Hippocampal formation (tissue), 2 donors: ENCODE measurements around the gene CCDC192.
"Not testable (repeated sequence)": the region's sequence is repeated elsewhere in the genome, so short reads cannot be mapped to it uniquely, and the experiment has no call there.

Experiments used
- DNase-seq, 2 donors: peaks; one replicate each; lab custom pipeline; 2025; lab: John Stamatoyannopoulos, UW

The CCDC192 gene

DNA sequence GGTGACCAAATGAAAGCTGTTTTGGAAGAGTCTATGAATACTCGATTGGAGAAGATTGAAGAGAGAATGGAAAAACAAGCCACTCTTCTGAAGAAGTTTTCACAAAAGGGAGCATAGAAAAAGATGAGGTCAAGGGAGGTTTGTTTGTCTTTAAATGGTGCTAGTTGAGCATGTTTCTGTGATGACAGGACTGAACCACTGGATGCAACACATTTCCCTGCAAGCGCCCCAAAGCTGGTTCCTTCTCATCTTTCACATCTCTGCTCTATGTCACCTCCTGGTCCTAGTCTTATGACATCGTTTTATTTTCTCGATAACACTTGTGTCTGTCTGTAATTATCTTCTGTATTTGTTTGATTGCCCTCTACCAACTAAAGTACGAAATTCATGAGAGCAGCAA, 3.8 kb upstream of the CCDC192 start:
- no peak for DNase-seq

DNA sequence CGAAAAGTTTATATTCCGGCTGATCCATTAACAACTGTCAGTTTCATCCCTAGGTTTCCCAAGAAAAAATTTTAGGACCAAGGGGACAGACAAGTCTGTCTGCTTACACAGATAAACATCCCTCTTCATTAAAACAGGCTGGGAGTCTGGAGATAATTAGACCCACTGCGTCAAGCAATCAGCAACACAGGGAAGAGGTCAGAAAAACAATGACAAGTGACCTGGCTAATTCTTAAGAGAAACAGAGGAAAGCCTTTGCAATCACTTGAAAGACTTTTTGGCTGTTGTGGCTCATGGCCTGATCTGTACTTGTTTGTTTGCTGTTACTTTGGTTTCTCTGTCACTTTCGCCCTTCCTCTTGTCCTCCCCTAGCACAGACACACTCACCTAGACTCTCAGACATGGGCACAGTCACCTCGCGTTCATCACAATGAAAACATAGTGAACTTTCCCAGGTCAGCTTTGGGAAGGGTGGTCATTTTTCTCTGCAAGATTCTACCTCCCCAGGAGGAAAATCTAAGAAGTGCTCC, 2.9 kb upstream of the CCDC192 start:
- no peak for DNase-seq

DNA sequence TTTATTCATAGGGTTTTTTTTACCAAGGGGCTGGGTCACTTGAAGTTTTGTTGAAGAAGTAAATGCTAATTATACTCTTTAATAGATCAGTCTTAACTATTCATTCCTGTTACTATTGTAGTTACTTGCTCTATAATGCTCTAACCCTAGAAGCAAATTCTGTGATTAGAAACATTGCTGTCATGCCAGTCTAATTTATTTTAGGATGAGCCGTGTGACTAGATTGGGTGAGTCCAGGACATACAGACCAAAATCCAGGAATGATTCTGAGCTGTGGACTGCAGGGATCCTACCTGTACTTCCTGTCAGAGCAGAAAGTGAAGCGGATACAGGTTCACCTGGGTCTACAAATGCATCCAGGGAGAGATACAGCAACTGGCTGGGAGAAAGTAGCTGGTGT, 757 bp upstream of the CCDC192 start:
- no peak for DNase-seq

DNA sequence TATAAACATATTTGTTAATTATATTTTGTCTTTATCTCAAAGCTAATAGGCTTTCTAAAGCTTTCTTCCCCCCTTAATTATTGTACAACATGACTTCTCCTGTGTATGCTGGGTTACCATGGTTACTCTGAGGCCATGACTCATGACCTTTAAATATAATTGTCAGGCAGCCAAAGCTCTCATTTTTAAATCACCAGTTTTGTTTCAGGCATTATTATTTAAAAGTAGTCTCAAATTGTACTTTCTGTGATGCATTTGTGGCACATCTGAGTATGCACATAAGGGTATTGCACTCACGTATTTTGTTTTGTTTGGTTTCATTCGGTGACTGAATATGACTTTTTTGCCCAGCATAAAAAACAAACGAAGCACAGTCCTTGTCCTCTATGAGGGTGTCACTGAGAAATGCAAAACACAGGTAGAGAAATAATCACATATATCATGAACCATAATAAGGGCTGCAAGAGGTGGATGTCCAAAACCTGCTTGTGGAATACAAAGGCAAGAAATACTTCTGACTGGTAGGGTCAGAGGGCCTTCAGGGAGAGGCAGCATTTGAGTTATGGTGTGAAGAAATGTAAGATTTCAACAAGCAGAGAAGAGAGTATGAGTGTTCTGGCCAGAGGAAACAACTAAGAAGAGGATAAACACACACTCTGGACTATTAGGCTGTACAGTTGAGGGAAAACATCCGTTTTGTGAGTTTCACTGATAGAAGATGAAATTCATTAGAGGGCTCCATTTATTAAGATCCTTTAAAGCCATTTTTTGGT, 2.1 kb downstream of the CCDC192 start:
- no peak for DNase-seq

DNA sequence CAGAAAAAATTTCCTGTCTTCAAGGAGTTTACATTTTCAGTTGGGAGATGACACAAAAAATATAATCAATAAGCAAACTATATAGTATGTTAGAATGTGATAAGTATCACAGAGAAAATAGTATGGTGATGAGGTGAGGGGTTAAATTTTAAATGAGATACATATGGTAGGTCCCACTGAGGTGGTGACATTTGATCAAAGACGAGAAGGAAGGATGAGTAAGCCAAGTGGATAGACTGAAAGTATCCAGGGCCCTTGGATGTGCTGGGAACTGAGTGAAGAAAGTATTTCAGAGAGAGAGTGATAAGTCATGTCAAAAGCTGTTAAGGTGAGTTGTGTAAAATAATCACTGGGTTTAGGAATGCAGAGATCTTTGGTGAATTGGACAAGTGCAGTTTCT, 3.5 kb downstream of the CCDC192 start:
- DNase-seq = no peak

DNA sequence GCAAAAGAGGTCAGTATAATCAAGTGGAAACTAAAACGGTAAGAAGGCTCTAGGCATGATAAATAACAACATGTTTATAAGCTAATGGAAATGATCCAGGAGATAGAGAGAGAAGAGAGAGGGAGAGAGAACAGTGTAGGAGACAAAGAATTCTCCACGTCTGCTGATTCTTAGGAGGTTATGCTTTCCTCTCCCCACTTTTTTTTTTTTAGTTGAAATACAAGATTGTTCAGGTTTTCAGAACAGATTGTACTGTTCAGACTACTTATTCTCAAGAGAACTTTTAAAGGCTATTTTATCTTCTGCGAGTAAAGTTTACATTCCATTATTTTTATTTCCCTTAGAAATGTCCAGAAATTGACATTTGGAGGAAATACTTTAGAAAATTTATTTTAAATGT, 4.0 kb downstream of the CCDC192 start:
- no peak for DNase-seq

DNA sequence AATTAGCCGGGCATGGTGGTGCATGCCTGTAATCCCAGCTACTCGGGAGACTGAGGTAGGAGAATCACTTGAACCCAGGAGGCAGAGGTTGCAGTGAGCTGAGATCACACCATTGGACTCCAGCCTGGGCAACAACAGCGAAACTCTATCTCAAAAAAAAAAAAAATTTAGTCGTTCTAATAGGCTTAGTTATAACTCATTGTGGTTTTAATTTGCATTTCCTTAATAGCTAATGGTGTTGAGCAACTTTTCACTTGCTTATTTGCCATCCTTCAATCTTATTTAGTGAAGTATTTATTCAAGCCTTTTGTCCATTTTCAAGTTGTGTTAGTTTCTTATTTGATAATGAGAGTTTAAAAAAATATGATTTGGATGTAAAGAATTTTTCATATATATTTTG, 9.9 kb downstream of the CCDC192 start:
- DNase-seq = not testable (repeated sequence)

DNA sequence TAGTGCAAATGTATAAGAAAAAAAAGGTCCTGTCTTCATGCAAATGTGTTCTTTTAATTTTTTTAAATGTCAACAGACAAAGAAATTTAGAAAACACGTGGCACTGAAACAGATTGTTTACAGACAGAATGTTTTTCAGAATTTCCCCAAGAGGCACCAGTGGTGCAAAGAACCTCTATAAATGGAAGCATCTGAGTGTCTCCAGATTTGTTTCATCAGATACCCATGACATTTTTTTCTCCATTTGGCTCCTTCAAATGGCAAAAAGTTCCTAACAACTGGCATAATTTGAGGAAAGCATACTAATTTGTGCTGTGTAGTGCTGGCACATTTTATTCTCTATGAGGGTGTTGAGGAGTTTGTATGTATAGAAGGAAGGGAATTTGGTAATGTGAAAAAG, 15.0 kb downstream of the CCDC192 start:
- no peak for DNase-seq

DNA sequence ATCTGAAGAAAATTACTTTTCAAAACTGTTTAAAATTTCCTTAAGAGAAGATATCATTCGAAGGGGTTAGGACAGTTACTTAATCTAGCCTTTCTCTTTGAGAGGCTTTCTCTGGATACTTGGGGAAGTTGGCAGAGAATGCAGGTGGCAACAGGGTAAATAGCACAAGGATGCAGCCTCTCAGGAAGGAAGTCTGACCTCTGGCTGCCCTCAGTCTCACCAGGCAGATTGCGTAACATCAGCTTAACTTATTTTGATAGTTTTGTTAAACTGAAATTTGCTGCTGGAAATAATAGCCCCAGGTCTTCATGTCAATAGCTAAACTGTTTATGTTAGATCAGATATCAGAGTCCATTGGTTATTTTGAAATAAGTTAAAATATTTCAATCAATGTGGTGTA, 20.4 kb downstream of the CCDC192 start:
- no peak for DNase-seq

DNA sequence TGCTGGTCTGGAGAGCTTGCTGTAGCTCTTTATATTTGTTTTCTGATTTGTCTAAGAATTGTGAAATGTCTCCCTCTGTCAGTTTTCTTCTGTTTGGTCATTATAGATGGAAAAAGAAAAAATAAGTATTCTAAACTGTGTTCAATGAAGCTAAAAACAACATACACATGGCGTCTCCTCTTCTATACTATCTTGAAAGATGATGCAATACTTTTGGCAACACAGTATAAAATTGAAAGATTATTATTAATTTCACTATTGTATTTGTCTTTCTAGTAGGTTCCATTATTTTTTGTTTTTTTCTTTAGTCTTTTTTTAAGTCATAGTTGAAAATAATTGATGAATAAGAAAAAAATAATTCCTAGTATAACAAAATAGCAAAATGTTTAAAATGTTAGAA, 22.5 kb downstream of the CCDC192 start:
- DNase-seq = no peak

DNA sequence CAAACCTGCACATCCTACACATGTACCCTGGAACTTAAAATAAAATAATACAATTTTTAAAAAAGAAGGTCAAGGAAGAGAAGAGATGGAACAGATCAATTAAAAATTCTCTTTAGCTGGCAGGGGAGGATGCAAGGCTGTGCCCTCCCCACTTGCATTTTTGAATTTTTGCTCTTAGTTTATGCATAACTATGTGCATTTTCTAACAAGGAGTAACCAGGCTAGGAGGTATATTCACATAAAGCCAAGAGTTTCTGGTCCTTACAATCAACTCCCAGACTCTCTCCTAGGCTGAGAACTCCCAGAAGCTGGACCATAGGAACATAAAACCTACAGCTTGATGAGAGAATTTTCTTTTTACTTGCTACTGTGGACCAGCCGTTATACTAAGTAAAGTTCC, 29.8 kb downstream of the CCDC192 start:
- DNase-seq = no peak

DNA sequence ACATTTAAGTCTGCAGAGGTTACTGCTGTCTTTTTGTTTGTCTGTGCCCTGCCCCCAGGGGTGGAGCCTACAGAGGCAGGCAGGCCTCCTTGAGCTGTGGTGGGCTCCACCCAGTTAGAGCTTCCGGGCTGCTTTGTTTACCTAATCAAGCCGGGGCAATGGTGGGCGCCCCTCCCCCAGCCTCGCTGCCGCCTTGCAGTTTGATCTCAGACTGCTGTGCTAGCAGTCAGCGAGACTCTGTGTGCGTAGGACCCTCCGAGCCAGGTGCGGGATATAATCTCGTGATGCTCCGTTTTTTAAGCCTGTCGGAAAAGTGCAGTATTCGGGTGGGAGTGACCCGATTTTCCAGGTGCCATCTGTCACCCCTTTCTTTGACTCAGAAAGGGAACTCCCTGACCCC, 36.2 kb downstream of the CCDC192 start:
- DNase-seq = not testable (repeated sequence)

DNA sequence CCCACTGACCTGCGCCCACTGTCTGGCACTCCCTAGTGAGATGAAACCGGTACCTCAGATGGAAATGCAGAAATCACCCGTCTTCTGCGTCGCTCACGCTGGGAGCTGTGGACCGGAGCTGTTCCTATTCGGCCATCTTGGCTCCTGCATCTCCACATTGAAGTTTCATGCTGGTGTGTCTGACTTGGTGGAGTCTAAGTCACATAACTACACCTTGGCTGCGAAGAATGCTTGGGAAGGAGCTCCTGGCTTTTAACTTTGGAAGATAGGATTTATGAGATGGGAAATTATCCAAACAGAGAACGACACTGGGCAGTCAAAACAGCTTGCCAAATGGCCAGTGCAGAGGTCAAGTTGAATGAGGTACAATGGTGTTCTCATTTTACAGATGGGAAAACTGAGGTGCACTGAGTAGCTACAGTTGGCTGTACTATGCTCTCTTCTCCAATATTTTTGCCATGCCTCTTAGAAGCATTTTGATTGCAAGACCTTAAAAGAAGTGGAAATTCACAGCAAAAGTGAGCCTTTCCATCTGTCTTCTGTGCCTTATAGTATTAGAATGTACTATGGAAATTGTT, 36.7 kb downstream of the CCDC192 start:
- no peak for DNase-seq

DNA sequence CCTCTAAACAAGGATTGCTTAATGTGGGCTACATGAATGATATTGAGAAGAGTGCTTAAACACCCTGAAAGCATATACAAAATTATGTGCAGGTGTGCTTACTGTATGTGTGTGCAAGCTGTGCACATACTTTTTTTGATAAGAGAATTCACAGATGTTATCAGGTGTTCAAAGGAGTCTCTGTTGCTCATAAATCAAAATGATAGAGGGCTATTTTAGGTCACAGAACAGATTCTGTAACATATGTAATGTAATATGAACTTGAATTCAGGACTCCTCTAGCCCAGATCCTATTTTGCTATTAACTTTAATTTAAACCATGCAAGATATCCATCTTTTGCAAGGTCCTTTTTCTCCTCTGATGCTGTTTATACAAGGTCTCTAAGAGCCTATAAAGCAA, 38.2 kb downstream of the CCDC192 start:
- no peak for DNase-seq

DNA sequence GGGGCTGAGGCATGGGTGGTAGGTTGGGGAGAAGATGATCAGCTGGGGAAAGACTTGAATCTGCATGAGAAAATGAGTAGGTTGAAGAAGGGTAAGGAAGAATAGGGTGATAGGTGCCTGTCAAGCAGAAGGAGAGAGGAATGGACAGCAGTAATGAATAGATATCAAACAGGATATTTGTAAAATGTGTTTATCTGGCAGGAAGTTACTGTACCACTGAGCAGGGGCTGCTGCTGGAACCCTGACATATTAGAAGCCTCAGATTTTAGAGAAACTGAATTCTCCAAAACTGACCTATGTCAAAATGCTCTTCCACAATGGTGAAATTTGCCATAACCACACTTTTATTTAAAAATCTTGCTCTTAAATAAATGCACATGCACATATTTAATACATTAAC, 41.0 kb downstream of the CCDC192 start:
- DNase-seq = no peak

DNA sequence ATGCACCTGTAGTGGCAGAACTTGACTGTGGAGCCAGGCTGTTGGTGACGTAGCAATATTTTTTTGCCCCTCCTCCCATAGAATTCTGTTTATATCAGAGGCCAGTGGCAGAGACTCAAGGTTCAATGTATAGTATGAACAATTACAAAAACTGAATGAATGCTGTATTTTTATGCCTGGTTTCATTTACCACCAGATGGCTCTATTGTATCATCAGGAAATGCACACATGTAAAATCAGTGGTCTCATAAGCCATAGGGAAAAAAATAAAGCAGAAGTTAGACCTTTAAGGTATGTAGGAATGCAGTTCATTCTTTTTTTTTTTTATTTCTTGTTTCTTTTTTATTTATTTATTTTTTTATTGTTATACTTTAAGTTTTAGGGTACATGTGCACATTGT, 43.6 kb downstream of the CCDC192 start:
- DNase-seq = no peak

DNA sequence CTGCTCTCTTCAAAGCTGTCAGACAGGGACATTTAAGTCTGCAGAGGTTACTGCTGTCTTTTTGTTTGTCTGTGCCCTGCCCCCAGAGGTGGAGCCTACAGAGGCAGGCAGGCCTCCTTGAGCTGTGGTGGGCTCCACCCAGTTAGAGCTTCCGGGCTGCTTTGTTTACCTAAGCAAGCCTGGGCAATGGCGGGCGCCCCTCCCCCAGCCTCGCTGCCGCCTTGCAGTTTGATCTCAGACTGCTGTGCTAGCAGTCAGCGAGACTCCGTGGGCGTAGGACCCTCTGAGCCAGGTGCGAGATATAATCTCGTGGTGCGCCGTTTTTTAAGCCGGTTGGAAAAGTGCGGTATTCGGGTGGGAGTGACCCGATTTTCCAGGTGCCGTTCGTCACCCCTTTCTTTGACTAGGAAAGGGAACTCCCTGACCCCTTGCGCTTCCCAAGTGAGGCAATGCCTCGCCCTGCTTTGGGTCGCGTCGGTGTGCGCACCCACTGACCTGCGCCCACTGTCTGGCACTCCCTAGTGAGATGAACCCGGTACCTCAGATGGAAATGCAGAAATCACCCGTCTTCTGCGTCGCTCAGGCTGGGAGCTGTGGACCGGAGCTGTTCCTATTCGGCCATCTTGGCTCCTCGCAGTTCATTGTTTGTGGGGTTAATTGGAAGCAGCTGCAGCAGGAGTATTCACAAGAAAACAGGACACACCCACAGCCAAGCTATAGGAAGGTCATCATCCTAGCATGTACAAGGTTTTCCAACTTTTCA, 49.5 kb downstream of the CCDC192 start:
- DNase-seq = not testable (repeated sequence)

DNA sequence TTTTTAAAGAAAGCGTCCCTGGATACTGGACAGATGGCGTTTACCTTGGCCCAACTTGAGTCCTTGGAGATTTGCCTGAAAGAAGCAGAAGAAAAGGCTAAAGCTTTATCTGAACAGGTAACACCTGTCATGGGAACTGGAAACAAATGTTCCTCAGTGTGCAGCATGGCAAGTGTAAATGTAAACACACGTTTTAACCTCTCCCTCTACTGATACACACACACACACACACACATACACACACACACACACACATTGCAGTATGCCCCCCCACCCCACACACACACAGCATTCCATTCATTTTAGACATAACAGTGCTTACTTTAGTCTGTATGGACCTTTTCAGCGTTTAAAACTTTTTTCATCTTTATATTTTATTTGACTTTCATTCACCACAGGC, 51.1 kb downstream of the CCDC192 start:
- DNase-seq = no peak

DNA sequence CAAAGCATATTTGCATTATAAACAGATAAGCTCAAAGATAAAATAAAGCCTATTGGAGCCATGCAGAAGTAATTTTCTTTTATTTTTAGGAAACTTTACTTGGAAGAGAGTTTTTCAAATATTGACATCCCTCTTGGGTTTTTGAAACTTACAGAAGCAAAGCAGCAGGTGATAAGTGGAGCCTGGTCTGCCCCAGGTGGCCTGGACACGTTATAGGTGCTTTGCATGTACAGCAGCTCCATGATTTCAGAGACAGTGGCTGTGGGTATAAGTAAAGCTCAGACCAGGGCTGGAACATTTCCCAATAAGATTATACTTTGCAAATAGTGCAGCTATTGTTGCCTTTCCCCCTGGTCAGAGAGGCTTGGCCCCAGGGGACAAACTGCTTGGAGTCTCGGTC, 51.5 kb downstream of the CCDC192 start:
- DNase-seq = no peak

DNA sequence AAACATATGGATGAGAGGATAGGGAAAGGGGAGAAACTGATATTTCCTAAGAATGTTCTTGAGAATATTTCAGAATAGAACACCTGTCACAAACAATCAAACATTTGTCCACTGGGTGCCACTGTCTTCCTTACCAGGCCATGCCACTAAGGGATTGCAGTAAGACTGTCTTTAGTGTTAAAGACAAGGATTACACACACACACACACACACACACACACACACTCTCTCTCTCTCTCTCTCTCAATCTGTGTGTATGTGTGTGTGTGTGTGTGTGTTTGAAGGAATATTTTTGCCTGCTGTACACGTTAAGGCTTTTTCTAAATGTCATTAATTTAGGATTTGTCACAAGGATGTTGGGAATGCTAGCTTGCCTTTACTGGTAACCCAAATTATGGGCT, 54.4 kb downstream of the CCDC192 start:
- DNase-seq = peak in 1 of 2 donors; percentile 12

DNA sequence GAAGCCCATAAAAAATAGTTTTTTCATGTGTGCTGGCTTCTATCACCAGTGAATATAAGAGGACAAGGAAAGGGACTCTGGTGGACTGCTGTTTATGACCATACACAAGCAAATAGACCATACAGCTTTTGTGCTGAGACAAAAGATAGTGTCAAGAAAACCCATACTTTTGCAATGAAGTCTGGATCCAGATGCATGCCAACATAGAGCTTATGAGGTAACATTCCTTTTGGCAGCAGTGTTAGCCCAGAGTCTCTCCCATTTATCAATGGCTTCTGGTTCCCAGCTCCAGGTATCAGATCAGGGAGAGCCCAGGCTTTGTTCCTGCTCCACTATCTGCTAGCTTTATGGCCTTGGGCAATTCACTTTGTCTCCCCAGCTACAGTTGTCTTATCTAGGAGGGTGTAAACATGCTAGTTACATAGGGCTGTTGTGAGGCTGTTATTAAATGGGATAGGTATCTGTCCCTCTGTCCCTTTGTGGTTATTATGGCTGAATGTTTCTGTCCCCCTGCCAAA, 55.6 kb downstream of the CCDC192 start:
- DNase-seq = no peak

DNA sequence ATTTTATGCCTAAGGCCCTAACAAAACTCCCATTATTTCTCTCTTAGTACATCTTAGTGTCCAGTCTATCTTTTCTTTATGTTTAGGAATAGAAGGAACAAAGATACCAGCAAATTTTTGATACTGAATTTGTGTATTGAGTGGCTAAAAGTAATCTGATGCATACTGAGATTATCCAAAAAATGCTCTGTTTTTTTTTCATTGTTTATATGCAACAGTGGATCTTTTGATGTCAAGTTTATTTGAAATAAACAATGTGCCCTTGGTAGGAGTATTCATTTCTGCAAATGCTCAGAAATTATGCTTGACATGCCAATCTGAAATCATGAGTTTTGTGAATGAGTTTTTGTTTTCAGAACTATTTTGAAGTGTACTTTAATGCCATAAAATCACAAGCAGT, 58.7 kb downstream of the CCDC192 start:
- DNase-seq = no peak

DNA sequence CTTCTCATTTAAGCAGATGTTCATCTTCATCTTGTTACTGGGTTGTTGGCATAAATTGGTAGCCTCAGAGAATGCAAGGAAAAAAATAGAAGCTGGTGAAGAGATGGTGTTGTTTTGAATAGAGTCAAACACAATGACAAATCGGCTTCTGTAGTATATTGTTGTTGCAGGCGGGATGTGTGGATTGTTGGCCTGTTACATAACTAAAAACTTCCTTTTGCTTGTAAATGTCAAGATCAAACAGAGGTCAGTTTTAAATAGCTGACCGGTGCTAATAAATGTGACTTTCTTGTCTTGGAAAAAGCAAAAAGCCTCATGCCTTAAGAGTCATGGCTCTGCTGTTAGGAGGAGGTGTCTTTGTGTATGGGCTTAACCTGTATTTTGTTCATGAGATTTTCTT, 59.2 kb downstream of the CCDC192 start:
- DNase-seq = no peak
